Measurements from ENCODE around the gene ABLIM3.

DNA sequence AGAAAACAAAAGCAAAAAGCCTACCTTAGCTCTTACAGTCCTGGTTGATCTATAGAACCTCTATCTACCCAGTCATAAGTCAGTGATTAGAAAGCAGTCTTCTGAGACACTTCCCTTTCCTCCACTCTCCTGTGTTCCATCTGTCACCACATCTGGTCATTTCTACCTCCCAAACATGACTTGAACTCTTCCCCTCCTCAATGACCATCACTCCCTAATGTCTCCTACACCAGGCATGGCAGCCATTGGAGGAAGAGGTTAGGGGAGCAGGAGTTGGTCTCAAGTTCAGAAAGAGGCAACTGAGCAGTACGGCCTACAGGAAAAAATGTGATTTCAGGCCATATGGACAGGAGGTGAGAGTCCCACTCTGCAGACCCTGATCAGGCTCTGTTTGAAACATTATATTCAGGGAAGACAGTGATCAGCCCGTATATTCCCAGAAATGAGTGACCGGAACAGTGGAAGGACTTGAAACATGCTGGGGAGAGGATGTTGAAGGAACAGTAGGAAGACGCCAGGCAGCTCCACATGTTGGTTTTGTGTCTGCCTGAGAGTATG, 12.0 kb downstream of the ABLIM3 start:
- TF ChIP-seq GATA3 (IDR thresholded peaks at IDR 0.05; ENCODE audit: low read depth, low read length) = no peak
- no peak for TF ChIP-seq GATA2 (IDR thresholded peaks at IDR 0.05; ENCODE audit: low read depth, low read length)

Data from SH-SY5Y (cell line).